SW 1271 (cell line): ENCODE data around the gene ADAMTS6.

Source experiments
- DNase-seq, 2 experiments: peaks; one replicate each; lab custom pipeline; 2025; lab: John Stamatoyannopoulos, UW

Gene ADAMTS6

DNA sequence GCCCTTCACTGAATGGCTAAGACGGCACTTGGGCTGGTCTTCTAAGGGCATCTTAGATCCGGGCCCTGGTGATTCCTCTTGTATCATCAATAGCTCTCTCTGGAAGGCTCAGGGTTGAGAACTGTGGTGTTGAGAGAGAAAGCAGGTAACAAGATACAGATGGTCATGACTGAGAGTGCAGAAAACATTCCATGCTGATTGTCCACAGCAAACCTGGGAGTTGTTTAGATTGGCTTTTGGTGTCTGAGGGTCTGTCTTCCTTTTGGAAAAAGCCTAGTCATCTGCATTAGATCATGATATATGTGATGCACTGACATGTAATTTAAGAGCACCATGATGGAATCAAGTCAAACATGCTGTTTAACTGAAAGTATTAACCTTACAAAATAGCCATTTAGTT lies 331.9 kb downstream of the ADAMTS6 start:
- DNase-seq, result no peak

DNA sequence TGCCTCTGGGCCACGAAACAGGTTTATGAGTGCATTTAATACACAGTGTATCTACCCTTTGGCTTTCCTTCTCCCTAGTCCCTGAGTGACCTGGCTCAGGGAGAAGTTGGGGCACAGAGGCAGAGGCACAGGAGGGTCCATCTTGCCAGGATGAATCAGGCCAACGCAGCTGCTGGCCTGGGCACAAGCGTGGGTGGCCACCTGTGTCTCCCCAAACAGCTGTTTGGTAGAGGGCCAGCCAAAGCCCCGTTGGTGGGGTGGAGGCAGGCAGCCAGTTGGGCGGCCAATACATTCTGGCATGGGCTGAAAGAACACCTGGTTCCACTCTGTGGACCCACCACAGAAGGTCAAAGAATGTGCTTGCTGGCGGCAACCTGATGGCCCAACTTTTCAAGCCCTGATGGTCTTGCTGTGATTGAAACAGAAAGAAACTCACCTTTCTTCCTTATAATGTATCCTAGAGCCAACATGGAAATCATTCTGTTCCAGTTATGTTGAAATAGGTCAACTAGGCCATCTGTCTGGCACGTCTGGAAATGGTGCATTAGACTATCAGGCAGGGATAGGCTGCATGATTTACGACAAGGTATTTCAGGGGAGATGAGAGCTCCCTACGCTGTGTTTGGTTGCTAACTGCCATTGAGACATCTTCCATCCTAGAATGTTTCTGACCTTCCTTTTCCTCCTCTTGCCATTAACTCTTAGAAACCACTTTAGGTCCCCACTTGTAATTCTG lies 337.4 kb downstream of the ADAMTS6 start:
- DNase-seq, result no peak

DNA sequence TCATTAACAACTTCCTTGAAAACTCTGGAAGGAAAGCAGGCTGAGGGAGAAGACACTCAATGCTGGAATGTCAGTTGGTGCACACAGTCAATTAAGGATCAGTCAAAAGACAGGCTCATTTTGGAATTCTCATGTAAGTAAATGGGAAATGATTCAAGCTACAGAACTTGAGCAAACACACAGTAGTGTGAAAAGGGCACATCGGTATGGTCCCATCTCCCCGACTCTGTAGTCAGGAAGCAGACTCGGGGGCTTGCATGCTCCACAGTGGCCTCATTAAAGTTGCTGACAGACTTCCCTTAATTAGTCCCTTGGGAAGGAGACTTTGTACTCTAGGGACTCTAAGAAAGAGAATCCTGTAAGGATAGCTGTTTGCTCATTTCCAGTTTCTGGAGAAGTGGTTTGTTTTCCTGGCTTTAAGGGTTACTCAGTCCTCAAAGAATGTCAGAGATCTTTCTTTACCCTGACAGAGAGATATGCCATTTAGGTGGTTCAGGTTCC lies 339.2 kb downstream of the ADAMTS6 start:
- peak; percentile 29 to 71 for DNase-seq

DNA sequence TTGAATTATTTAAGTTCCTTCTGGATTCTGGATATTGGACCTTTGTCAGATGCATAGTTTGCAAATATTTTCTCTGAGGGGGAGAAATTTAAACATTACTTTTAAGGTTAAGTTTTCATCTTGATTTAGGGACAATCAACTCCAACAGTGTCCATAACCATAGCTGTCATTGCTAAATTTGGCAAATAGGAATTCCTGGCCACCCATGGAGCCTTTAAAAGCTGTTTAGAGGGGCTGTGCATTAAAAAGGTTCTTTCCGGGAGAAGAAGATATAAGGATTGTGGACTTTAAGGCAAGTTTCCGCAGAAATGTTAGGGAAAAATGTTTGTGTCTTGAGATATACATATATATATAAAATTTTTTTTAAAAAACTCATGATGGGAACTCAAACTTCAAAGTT lies 339.7 kb downstream of the ADAMTS6 start:
- DNase-seq, result no peak

DNA sequence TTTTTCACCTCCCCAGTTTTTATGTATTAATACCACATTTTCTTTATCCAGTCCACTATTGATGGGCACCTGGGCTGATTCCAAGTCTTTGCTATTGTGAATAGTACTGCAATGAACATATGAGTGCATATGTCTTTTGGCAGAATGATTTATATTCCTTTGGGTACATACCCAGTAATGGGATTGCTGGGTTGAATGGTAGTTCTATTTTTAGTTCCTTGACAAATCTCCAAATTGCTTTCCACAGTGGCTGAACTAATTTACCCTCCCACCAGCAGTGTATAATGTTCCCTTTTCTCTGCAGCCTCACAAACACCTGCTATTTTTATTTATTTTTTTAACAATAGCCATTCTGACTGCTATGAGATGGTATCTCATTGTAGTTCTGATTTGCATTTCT lies 340.2 kb downstream of the ADAMTS6 start:
- DNase-seq, result no peak

DNA sequence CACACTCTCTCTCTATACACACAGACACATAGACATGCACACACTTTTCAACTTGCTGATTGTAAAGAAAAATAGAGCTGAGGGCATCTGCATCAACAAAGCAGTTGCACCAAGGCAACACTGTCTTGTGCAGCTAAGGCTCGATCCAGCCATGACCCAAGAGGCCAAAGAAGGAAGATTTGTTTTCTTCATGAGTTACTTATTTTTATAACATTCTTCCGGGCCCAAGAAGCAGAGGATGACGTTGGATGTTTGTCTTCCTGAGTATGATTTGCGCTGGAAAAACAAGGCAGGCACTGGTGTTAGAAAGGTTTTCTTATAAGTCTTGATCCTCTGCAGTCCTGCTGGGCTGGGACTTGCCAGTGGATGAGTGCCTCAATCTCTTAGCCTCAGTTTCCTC lies 344.1 kb downstream of the ADAMTS6 start:
- DNase-seq, result no peak

DNA sequence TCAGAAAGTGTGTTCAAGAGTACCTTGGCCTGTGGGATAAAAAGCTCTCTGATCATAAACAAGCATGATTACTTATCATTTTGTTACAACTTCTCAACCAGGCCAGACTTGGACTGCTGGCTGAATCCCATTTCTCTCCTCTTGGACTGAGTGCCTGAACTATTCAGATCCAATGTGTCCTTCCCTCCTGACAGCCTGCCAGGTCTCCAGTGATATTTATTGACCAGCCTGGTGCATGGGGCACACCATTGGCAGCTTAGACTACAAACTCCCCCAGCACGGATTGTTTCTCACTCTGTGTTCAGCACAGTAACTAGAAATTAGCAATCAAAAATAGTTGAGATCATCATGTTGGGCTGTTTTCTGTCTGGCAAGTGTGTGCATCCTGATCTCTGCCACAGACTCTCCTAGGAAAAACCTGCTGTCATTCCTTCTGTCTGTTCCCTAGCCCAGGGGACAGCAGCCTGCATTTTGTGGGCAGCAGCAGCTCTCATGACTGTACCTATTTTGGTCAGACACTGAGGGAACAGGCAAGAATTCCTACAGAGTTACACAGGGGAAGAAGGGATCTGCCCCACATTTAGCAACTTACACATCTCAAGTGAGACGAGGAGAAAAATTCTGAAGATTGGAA lies 348.1 kb downstream of the ADAMTS6 start:
- DNase-seq, result no peak

DNA sequence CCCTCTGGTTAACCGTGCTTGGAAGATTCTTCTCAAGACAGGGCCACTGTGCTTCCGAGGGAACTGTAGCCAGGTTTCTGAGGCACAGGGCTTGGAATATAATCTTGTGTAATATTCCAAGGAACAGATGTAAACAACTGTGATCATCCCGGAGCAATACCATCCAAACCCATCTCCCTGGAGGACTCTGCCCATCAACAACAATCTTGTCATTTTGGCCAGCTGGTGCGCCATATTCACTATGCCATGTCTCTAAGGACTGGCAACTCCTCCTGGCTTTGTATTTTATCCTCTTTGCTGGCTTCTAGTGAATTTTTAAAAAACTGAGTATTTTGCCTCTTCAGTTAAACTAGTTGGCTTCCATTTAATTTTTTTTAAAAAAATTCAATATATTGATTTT lies 349.3 kb downstream of the ADAMTS6 start:
- no peak for DNase-seq

DNA sequence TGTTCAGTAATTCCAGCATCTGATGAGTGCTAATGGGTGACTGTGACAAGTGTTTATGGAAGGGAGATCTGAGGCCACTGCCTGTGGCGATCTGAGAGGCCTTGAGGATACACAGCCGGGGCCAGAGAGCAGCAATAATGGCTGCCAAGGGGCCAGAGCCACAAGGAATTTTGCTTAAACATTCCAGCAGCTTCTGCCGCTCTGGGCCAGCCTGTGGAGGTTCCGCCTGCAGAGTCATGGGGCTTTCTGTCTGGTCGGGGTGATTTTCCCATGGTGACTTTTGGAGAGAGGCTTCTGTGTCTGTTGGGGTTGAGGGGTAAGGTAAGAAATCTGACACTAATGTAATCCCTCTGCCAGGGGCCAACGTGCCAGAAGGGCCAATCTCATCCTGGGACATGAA lies 353.5 kb downstream of the ADAMTS6 start:
- no peak for DNase-seq

DNA sequence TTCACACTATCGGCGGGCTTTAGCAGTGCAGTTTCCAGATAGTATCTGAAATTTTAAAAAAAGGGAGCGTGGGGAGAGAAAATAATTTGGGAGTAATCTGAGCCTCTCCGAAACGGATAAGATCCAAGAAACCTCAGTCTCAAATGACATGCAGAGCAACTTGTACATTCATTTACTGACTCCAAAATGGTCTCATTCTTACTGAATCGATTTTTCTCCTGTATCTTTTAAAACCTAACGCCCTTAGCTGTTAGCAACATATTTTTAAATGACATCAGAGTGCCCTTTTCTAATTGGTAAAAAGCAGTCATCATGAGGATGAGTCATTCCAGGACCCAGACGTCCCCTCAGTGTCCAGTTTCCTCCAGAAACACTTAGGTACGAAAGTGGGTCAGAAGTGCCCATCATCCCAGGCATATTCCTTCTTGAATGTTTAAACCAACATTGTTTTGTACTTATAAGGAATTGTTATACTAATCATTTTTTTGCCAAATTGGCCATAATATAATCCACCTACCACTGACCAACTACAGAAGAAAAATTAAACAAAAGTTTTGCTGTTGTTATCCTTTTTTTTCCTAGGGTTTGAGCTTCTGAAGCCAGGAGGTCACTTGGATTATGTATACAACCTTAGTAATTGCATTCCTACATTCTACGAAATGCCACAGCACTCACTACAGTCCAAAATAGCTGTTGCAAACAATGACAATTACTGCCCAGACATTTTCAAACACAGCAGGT lies 354.4 kb downstream of the ADAMTS6 start:
- no peak for DNase-seq

DNA sequence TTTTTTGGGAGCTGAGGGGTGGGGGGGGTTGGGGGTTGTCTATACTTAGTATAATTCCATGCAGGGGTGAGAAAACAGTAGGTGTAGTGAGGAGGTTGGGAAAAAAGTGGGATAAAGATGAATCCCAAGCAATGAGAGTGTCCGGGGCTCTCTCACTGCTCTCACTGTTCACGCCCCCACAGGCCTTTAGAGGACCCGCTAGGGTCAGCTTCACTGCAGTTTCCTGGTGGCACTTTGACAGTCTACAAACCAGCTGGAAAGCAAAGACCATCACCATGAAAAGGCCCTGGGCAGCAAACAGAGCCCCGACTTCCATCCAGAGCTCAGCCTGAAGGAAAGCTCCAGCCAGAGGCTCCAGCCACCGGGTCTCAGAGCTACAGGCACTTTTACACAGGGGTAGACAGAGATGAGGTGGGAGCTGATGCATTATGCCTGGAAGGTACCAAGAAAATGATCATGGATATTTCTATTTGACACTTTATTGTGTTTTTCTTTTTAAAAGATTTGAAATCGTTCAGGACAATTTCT lies 355.1 kb downstream of the ADAMTS6 start:
- DNase-seq, result no peak

DNA sequence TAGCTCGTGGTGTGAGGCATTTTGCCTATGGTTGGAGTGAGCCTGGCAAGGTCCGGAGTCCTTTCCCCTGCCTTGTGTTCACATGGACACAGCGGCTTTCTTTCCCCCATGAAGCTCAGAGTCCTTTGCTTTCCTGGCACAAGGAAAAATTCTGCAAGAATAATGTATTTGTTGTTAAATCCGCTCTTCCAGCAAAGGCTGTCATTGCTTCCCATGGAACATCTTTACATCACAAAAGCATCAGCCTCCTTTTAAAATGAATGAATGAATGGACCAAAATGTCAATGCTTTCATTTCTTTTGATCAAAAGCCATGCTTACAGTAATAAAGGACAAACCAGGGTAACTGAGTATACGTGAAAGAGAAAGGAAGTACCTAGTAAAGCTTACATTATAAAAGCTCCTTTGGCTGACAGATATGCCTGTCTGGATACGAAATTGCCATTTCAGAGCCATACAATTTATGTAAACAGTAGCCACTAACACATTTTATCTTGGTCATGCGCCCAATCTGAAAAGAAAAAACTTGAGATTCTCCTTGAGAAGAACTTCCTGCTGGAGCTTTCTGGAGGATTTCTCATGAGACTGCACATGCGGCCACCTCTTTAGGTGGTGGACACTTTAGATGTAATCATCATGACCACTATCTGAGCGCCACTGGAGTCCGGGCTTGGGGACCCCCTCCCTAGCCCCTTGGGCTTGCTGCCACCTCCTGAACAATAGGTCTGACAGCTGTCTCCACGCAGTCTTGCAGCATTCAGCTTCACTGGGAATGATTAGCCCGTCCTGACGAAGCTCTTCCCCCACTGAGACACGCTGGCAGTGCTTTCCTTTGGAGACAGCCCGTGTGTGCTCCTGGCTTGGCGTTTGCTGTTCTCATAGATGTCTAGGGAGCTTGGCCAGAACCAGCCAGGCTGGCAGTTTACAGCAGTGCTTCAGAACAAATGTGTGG lies 355.9 kb downstream of the ADAMTS6 start:
- no peak for DNase-seq

DNA sequence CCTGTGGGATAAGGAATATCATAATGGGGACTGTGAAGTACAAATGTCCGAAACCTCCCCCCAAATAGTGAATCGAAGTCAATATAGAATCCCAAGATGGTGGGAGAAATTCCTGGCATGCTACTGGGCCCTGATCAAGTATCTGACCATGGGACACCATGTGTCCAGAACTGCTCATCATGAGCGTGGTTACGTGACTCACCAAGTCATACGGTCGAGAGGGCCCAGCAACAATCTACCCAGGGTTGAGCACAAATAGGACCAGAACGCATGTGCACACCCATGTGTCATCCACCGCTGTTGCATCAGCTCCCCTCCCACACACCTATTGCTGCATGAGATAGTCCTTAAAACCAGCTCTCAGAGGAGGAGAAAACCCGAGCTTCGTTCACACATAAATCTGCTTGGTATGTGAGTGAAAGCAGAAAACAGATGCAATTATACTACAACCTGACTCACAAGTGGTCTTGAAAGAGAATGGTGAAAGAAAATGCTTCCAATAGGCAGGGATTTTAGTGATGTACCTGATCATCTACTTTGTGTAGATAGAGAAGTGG lies 359.8 kb downstream of the ADAMTS6 start:
- no peak for DNase-seq

DNA sequence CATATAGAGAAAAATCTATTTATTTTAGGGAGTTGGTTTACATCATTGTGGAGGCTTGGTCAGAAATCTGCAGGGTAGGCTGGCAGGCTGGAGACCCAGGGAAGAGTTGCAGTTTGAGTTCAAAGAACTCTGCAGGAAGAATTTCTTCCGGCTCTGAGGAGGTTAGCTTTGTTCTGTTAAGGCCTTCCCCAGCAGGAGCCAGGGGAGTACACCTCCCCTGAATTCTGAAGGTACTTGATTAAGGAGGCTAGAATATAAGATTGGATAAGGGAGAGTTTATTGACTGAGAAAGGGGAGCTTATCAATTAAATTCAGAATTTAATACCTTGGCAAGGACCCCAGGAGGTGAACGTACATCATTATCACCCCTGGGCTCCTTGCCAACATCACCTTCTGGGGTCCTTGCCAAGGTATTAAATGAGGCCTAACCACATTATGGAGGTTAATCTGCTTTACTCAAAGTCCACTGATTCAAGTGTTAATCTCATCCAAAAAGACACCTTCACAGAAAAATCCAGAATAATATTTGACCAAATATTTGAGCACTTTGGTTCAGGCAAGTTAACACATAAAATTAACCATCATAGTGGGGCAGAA lies 361.3 kb downstream of the ADAMTS6 start:
- DNase-seq, result no peak

DNA sequence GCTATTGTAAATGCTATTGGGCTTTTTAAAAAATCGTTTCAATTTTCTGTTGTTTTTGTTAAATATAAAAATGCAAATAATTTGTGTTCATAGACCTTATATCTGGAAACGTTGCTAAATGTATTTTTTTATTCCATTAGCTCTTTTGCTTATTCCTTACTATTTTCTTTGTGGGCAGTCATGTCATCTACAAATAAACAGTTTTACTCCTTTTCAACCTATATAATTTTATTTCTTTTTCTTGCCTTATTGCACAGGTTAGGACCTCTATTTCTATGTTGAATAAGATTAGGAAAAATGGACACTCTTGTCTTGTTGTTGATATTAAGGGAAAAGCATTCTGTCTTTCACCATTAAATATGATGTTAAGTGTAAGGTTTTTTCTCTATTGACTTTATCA lies 364.2 kb downstream of the ADAMTS6 start:
- no peak for DNase-seq

DNA sequence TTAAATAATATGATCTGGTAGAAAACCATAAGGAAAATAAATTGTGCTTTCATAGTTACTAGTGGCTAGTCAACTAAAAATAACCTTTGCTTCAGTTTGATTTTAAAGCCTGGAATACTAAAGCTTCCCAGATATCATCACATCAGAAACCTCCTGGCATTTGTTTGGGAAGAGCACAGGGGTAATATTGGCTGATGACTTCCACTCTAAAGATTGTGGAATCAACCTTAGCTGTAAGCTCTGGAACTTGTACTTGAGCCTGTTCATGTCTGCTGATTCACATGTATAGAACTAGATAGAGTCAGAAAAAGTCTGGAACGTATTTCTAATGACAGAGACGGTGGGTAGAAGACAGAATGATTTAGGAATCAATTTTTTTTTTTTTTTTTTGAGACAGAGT lies 367.9 kb downstream of the ADAMTS6 start:
- DNase-seq, result no peak

DNA sequence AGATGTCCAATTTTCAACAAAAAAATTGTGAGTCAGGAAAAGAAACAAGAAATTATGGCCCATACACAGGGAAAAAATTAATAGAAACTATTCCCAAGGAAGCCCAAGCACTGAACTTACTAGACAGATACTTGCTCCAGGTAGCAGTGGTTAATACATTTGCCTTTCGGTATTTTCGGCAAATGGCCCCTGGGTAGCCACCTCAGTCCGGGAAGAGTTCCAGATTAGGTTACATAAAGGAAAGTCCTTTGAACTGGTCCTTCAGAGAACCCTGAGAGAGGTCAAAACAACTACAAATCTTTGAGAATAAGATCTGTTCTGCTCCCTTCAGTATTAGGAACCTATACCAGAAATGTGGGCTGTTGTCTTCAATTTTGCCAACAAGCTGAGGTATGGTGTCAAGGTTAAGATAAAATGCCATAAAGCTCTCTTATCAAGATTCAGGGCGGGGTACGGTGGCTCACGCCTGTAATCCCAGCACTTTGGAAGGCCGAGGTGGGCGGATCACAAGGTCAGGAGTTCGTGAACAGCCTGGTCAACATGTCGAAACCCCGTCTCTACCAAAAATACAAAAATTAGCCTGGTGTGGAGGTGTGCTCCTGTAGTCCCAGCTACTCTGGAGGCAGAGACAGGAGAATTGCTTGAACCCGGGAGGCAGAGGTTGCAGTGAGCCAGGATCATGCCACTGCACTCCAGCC lies 369.6 kb downstream of the ADAMTS6 start:
- no peak for DNase-seq

DNA sequence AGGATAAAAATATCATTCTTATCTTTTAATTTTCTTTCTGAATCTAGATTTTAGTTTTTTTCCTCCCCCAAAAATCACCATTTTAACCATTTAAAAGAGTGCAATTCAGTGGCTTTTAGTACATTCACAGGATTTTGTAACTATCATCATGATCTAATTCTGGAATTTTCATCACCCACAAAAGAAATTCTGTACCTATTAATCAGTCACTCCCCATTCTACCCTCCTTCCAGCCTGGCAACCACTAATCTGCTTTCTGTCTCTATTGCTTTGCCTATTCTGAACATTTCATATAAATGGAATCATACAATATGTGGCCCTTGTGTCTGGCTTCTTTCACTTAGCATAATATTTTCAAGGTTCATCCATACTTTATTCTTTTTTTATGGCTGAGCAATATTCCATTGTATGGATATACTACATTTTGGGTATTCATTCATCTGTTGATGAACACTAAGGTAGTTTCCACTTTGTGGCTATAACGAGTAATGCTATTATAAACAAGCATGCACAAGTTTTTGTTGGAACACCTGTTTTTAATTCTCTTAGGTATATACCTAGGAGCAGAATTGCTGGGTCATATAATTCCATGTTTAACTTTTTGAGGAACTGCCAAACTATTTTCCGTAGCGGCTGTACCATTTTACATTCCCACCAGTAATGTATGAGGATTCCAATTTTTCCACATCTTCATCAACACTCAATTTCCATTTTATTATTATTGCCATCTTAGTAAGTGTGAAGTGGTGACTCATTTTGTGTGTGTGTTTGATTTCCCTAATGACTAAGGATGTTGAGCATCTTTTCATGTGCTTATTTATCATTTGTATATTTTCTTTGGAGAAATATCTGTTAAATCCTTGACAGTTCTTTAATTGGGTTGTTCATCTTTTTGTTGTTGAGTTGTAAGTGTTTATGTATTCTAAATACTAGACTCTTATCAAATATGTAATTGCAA lies 372.7 kb downstream of the ADAMTS6 start:
- no peak for DNase-seq

DNA sequence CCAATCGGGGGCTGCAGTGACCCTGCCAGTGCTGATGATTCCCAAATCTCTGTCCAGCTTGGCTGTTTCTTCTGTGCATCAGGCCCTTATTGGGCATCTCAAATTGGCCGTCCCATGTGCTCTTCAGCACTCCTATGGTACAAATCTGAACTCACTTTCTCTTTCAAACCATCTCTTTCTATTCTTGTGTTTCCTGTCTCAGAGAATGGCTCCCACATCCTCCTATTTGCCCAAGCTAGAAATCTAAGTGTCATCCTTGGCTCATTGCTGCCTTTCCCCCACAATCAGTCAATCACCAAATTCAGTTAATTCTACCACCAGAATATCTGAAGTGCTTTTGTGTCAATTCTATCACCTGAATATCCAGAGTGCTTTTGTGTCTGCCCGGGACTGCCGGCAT lies 376.4 kb downstream of the ADAMTS6 start:
- DNase-seq, result no peak
